Endothelial cell of umbilical vein (primary cell): ENCODE measurements around the gene FAM120A. TPM values are rescaled to one million over a fixed set of nuclear protein-coding genes. Genes with fewer than 3 reads are reported as not detected.

Experiments used
- BruUV-seq: library from RNA; stranded (reverse); fragments of 400-500 nt; replicated peaks from 2 replicates; lab custom pipeline; 2021; lab: Mats Ljungman, UMichigan
- CTCF ChIA-PET: fragments of 300-600, 350-600 bp; sonication (Branson Sonifier 250); formaldehyde crosslinking; loops from one replicate; lab custom pipeline; 2021; ENCODE audit warnings: antibody characterized with exemption, inconsistent platforms; lab: Charles Lee
- POLR2A ChIA-PET: fragments of 300-600, 350-600 bp; sonication (Branson Sonifier 250); formaldehyde crosslinking; loops from one replicate; lab custom pipeline; 2021; ENCODE audit warnings: antibody characterized with exemption, inconsistent platforms; lab: Charles Lee
- DNase-seq: peaks from one replicate; pipeline ENCODE4 v3.0.0-alpha.2; 2011; ENCODE audit warnings: low read depth, low spot score
- FAIRE-seq: peaks from 2 replicates; lab custom pipeline; 2011; peaks lifted over from hg19 to GRCh38; lab: Jason Lieb, UNC
- H2AFZ ChIP-seq: 2 replicates; pipeline ENCODE4 v1.6.0; 2012; ENCODE audit warnings: low read depth, low read length, control low read depth, inconsistent platforms
- H3K27ac ChIP-seq: 2 replicates; pipeline ENCODE4 v1.5.1; 2011; ENCODE audit warnings: low read depth, mild to moderate bottlenecking, control low read depth, low read length, moderate library complexity; ENCODE audit not compliant: insufficient read depth
- H3K27me3 ChIP-seq, 2 experiments: 2 replicates each; pipeline versions ENCODE4 v1.6.0 to v1.6.1; 2011; ENCODE audit warnings: low read length in 2 of 2, mixed read lengths in 1 of 2; ENCODE audit not compliant: control insufficient read depth in 2 of 2, insufficient read depth in 2 of 2
- H3K36me3 ChIP-seq, 2 experiments: 2 replicates in 1 of 2; 3 replicates in 1 of 2; pipeline ENCODE4 v1.5.1; 2011; ENCODE audit warnings: low read length in 2 of 2, mild to moderate bottlenecking in 1 of 2, moderate library complexity in 1 of 2; ENCODE audit not compliant: control insufficient read depth in 2 of 2, insufficient read depth in 2 of 2; ENCODE audit errors: extremely low read depth in 1 of 2
- H3K4me1 ChIP-seq: 3 replicates; pipeline ENCODE4 v1.5.1; 2011; ENCODE audit warnings: mild to moderate bottlenecking, low read length; ENCODE audit not compliant: control insufficient read depth, insufficient read depth; ENCODE audit errors: extremely low read depth
- H3K4me2 ChIP-seq: 2 replicates; pipeline ENCODE4 v1.6.1; 2011; ENCODE audit warnings: low read length, control low read depth, mixed read lengths; ENCODE audit not compliant: insufficient read depth
- H3K4me3 ChIP-seq, 3 experiments: fragments of 200-600 bp in 1 of 3; sonication (generic), shearing (Covaris generic) in 1 of 3; replicated peaks in 1 of 3; 2 replicates each; pipeline ENCODE4 v1.5.1; 2011 to 2016; ENCODE audit warnings: control low read depth in 3 of 3, low read length in 3 of 3, mild to moderate bottlenecking in 2 of 3, inconsistent platforms in 1 of 3, low read depth in 1 of 3, moderate library complexity in 1 of 3; ENCODE audit not compliant: insufficient read depth in 1 of 3
- H3K79me2 ChIP-seq: 2 replicates; pipeline ENCODE4 v1.6.0; 2012; ENCODE audit warnings: low read length, inconsistent platforms; ENCODE audit not compliant: control insufficient read depth, insufficient read depth
- H3K9ac ChIP-seq: replicated peaks from 2 replicates; pipeline ENCODE3; 2011; ENCODE audit warnings: low read length, control low read depth; ENCODE audit not compliant: insufficient read depth; ENCODE audit errors: extremely low read depth
- H3K9me1 ChIP-seq: replicated peaks from 3 replicates; pipeline ENCODE4 v1.6.0; 2011; ENCODE audit warnings: mild to moderate bottlenecking, low read length; ENCODE audit not compliant: control insufficient read depth, insufficient read depth; ENCODE audit errors: extremely low read depth
- H3K9me3 ChIP-seq: replicated peaks from 2 replicates; pipeline ENCODE4 v1.5.1; 2012; ENCODE audit warnings: low read length, inconsistent platforms; ENCODE audit not compliant: control insufficient read depth, insufficient read depth
- H4K20me1 ChIP-seq: replicated peaks from 2 replicates; pipeline ENCODE3; 2011; ENCODE audit warnings: mild to moderate bottlenecking, low read length; ENCODE audit not compliant: control insufficient read depth, insufficient read depth; ENCODE audit errors: extremely low read depth
- CTCF ChIP-seq, 2 donors: IDR thresholded peaks; 1 replicate in 1 of 2; 2 replicates in 1 of 2; pipeline ENCODE4 v1.5.1; 2011; ENCODE audit warnings: low read length in 2 of 2, mild to moderate bottlenecking in 2 of 2, moderate library complexity in 2 of 2, control low read depth in 1 of 2, inconsistent platforms in 1 of 2, low read depth in 1 of 2; ENCODE audit not compliant: insufficient read depth in 1 of 2; ENCODE audit errors: extremely low read depth in 1 of 2
- EZH2 ChIP-seq: IDR thresholded peaks from 2 replicates; pipeline ENCODE4 v1.6.1; 2012; ENCODE audit warnings: borderline replicate concordance, low read depth, mild to moderate bottlenecking, moderate library complexity, low read length, inconsistent platforms; ENCODE audit not compliant: severe bottlenecking
- FOS ChIP-seq: IDR thresholded peaks from 2 replicates; pipeline ENCODE4 v1.6.1; 2011; ENCODE audit warnings: mild to moderate bottlenecking, low read length, moderate library complexity, borderline replicate concordance; ENCODE audit not compliant: insufficient read depth
- GATA2 ChIP-seq: IDR thresholded peaks from 2 replicates; pipeline ENCODE4 v1.7.0; 2011; ENCODE audit warnings: low read depth, mild to moderate bottlenecking, moderate library complexity, mixed read lengths, low read length; ENCODE audit not compliant: insufficient read length, insufficient read depth
- JUN ChIP-seq: IDR thresholded peaks from 2 replicates; pipeline ENCODE4 v1.6.1; 2011; ENCODE audit warnings: borderline replicate concordance, low read depth; ENCODE audit not compliant: insufficient read length, insufficient read depth
- MAX ChIP-seq: IDR thresholded peaks from 2 replicates; pipeline ENCODE4 v1.6.1; 2011; ENCODE audit not compliant: insufficient read depth, insufficient read length
- MYC ChIP-seq: IDR thresholded peaks from one replicate; pipeline ENCODE4 v1.6.1; 2011; ENCODE audit warnings: mild to moderate bottlenecking, low read depth, low read length
- POLR2A ChIP-seq: IDR thresholded peaks from 2 replicates; pipeline ENCODE4 v1.6.1; 2012; ENCODE audit warnings: low read depth, mild to moderate bottlenecking, control low read depth, low read length
- POLR2AphosphoS5 ChIP-seq: IDR thresholded peaks from 2 replicates; pipeline ENCODE4 v1.6.1; 2012; ENCODE audit warnings: low read depth, mild to moderate bottlenecking, control low read depth, low read length, moderate library complexity; ENCODE audit not compliant: insufficient read depth
- dilution Hi-C: fragments of 300-500 bp; cut with MboI; formaldehyde crosslinking; loops from one replicate; pipeline ENCODE4 v1.15.0; 2019; ENCODE audit warnings: low sequenced_read_pairs; ENCODE audit not compliant: extremely low pct_ligation_motif_present
- intact Hi-C: fragments of 100-400 bp; cut with micrococcal nuclease; formaldehyde crosslinking; loops from one replicate; pipeline ENCODE4 v1.10.0; 2022
- polyA plus RNA-seq, 4 experiments: library from polyadenylated mRNA; depleted of rRNA in 3 of 4; stranded (reverse) in 3 of 4; unstranded in 1 of 4; fragments of >200 nt; gene quantifications; 2 replicates each; pipeline versions ENCODE4 v1.2.1 to v1.2.3, GENCODE V29; 2011 to 2012; ENCODE audit warnings: missing spikeins in 1 of 4
- total RNA-seq: library from RNA; stranded (reverse); gene quantifications from 2 replicates; pipeline ENCODE4 v1.2.3, GENCODE V29; 2021

The FAM120A gene
- total and polyA plus RNA-seq, 2 donors (not counting 3 experiments of a cell fraction or from before 2014, with no cell fraction given) = 66.8 to 126 TPM

GRCh38 chr9:93582550-93582949 lies 131.1 kb downstream of the FAM120A start:
- no TSS peak for BruUV-seq
- no peaks in the 10 kb centered on the region for H3K27me3 ChIP-seq
- TF ChIP-seq CTCF (IDR thresholded peaks at IDR 0.05; ENCODE audit: extremely low read depth in 1 of 2, insufficient read depth in 1 of 2, low read depth in 1 of 2, low read length in 2 of 2) (no peak), MYC (no peak), POLR2A (no peak), FOS (no peak), GATA2 (no peak), EZH2 (no peak), MAX (no peak), POLR2AphosphoS5 (no peak), JUN (no peak)
- no peaks in the 10 kb centered on the region for H4K20me1 ChIP-seq
- H2AFZ ChIP-seq = no peak overlapping the region
- no peak overlapping the region for H3K4me3 ChIP-seq
- H3K4me1 ChIP-seq = peaks cover 7% of the 10 kb centered on the region
- intact Hi-C loops (no loop called here), dilution Hi-C loops (no loop called here)
- no peak overlapping the region for H3K4me2 ChIP-seq
- ChIA-PET CTCF (interaction anchor here (1.3 to 1.8 kb wide), 2 partner anchors 16 to 99 kb away, joined by 3 to 8 read pairs; no protein-coding TSS in a partner anchor), POLR2A (no interaction called here)
- H3K9me3 ChIP-seq = no peaks in the 10 kb centered on the region
- H3K36me3 ChIP-seq = no peaks in the 10 kb centered on the region
- H3K27ac ChIP-seq = no peak overlapping the region
- H3K9ac ChIP-seq = no peak overlapping the region
- FAIRE-seq (no peak), DNase-seq (no peak)
- H3K9me1 ChIP-seq = no peaks in the 10 kb centered on the region
- H3K79me2 ChIP-seq = peaks cover 53% of the 10 kb centered on the region
